Upper lobe of left lung (tissue), 6 donors: ENCODE data around the gene UQCRC2. TPM values are rescaled to one million over a fixed set of nuclear protein-coding genes. Genes with fewer than 3 reads are reported as not detected.

Experiments used
- ATAC-seq, 2 donors: fragments of 200-7000 bp; cut with Tn5 transposase; one replicate each; pipeline ENCODE4 v1.9.1; 2022; ENCODE audit warnings: mild to moderate bottlenecking in 2 of 2, moderate library complexity in 2 of 2; ENCODE audit not compliant: low FRiP score in 2 of 2
- DNase-seq, 2 donors: peaks; one replicate each; pipeline ENCODE4 v3.0.0-alpha.2; 2019 to 2020
- H3K27ac ChIP-seq, 4 donors: fragments of 200-600 bp; sonication (generic); one replicate each; pipeline ENCODE4 v1.5.1; 2016 to 2019
- H3K27me3 ChIP-seq, 4 donors: fragments of 200-600 bp; sonication (generic); one replicate each; pipeline ENCODE4 v1.5.1; 2017 to 2019
- H3K36me3 ChIP-seq, 4 donors: fragments of 200-600 bp; sonication (generic); one replicate each; pipeline ENCODE4 v1.5.1; 2016 to 2019
- H3K4me1 ChIP-seq, 4 donors: fragments of 200-600 bp; sonication (generic); one replicate each; pipeline ENCODE4 v1.5.1; 2018 to 2019
- H3K4me3 ChIP-seq, 4 donors: fragments of 200-600 bp; sonication (generic); one replicate each; pipeline ENCODE4 v1.5.1; 2017 to 2019; ENCODE audit warnings: mild to moderate bottlenecking in 2 of 4, moderate library complexity in 1 of 4
- H3K9me3 ChIP-seq, 4 donors: fragments of 200-600 bp; sonication (generic); one replicate each; pipeline ENCODE4 v1.5.1; 2018 to 2019
- EP300 ChIP-seq, 4 donors: sonication (generic); formaldehyde crosslinking; IDR thresholded peaks; one replicate each; pipeline ENCODE4 v1.5.1; 2017; ENCODE audit warnings: antibody characterized with exemption in 4 of 4, control low read depth in 2 of 4
- POLR2A ChIP-seq, 4 donors: fragments of 450-650 bp; IDR thresholded peaks; one replicate each; pipeline ENCODE4 v1.5.1; 2016 to 2017; ENCODE audit warnings: antibody characterized with exemption in 4 of 4, mild to moderate bottlenecking in 2 of 4
- POLR2AphosphoS5 ChIP-seq, 2 donors: sonication (generic); formaldehyde crosslinking; IDR thresholded peaks; one replicate each; pipeline ENCODE4 v1.5.1; 2017; ENCODE audit warnings: antibody characterized with exemption in 2 of 2
- WGBS, 2 donors: methylation state at CpG; one replicate each; pipeline ENCODE4 v1.1.5; 2017 to 2018; 5-methylcytosine and 5-hydroxymethylcytosine counted together
- total RNA-seq, 6 donors: library from RNA; depleted of rRNA in 4 of 6; stranded (reverse); fragments of >200 nt in 4 of 6; gene quantifications; one replicate each; pipeline versions ENCODE4 v1.1.0 to v1.2.1, GENCODE V29; 2016 to 2021
- TF ChIP-seq, protein P1 (sequence below), 6 experiments: fragments of 450-650 bp in 4 of 6; fragments of 200-600 bp in 2 of 6; sonication (generic) in 2 of 6; IDR thresholded peaks; one replicate each; pipeline ENCODE4 v1.5.1; 2016 to 2019; ENCODE audit warnings: antibody characterized with exemption in 6 of 6
- donor health status: DM: no; HTN: no; CAD: no; lungs with moderate emphysema.
- donor health status: DM: no; HTN: yes; CAD: no; lungs with severe emphysema.

UQCRC2 gene
- total RNA-seq, 6 donors from 2014 or later = 119 to 252 (median 155) TPM

DNA sequence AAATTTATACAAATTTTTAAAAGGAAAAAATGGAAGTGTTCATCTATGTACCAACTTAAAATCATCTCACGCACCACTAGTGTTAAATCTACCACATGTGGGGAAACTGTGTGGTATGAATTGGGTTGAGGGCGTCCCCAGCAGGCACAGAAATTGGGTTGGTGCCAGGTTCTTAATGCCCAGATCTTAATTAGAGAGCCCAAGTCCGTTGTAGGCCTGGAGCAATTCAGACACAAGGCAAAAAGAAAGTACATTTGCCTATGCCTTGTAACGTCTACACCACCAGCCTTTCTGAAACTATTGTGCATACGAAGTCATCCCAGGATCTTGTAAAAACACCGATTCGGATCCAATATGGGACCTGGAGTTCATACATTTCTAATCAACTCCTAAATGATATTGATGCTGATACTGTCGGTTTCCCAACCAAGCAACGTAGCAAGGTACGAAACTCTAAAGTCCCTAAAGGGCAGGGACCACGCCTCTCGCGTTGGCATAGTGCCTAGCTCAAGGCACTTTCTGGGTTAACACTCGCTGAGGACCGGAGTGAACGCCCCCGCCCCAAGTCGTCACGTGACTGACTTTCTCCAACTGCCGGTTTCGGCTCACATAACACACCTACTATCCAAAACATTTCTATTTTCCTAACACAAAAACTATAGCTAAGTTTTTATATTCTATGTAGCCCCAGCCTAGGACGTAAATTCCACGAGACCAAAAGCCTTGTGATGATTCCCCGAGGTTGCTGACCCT, 945 bp upstream of the UQCRC2 start:
- peak overlapping the region; percentile 91 to 96 (median 94) for H3K27ac ChIP-seq
- TF ChIP-seq EP300 (IDR thresholded peaks at IDR 0.05) (no peak), POLR2A (IDR thresholded peaks at IDR 0.05) (no peak)

DNA sequence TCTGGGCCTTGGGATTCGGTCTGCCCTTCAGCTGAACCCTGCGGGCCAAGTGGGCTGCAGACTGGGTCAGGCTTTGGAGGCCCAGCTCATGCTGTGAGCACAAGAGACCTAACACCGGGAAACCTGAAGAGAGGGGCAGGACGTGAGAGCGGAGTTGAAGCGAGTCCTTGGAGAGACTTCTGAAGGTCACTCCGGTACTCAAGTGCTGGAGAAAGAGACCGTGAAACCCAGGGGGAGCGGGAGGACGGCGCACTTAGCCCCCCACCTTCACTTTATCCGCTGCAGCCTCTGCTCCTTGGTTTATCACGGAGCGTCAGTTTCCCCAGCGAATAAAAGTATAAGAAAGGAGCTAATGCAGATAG, 361 bp downstream of the UQCRC2 start:
- Histone ChIP-seq H3K36me3 (peaks cover 11 to 28% (median 16%) of the 10 kb centered on the region in 4 donors), H3K4me3 (peak overlapping the region; percentile 74 to 95 (median 80)), H3K27me3 (no peaks in the 10 kb centered on the region), H3K9me3 (no peaks in the 10 kb centered on the region), H3K27ac (peak overlapping the region; percentile 91 to 96 (median 94)), H3K4me1 (peaks cover 27 to 42% (median 35%) of the 10 kb centered on the region in 4 donors)
- DNase-seq (peak in 1 of 2 donors; percentile 61), ATAC-seq (peak; percentile 27 to 54)
- TF ChIP-seq POLR2A (IDR thresholded peaks at IDR 0.05) (no peak), POLR2AphosphoS5 (IDR thresholded peaks at IDR 0.05) (no peak), EP300 (IDR thresholded peaks at IDR 0.05) (no peak)
- TF ChIP-seq, protein P1, sequence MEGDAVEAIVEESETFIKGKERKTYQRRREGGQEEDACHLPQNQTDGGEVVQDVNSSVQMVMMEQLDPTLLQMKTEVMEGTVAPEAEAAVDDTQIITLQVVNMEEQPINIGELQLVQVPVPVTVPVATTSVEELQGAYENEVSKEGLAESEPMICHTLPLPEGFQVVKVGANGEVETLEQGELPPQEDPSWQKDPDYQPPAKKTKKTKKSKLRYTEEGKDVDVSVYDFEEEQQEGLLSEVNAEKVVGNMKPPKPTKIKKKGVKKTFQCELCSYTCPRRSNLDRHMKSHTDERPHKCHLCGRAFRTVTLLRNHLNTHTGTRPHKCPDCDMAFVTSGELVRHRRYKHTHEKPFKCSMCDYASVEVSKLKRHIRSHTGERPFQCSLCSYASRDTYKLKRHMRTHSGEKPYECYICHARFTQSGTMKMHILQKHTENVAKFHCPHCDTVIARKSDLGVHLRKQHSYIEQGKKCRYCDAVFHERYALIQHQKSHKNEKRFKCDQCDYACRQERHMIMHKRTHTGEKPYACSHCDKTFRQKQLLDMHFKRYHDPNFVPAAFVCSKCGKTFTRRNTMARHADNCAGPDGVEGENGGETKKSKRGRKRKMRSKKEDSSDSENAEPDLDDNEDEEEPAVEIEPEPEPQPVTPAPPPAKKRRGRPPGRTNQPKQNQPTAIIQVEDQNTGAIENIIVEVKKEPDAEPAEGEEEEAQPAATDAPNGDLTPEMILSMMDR (IDR thresholded peaks at IDR 0.05) = no peak
- WGBS, 2 donors = 0 to 1% methylated on average over 2 to 15 of the region's 15 CpGs

More for the DNA sequence above, 945 bp upstream of the UQCRC2 start:
- peak overlapping the region; percentile 74 to 97 (median 80) for H3K4me3 ChIP-seq
- H3K27me3 ChIP-seq = no peaks in the 10 kb centered on the region
- 2 to 4% methylated on average over 24 of the region's 24 CpGs for WGBS, 2 donors
- peaks cover 2 to 15% (median 4%) of the 10 kb centered on the region in 4 donors for H3K36me3 ChIP-seq
- DNase-seq (peak in 1 of 2 donors; percentile 79), ATAC-seq (peak; percentile 81 to 86)
- H3K9me3 ChIP-seq = no peaks in the 10 kb centered on the region
- H3K4me1 ChIP-seq = peaks cover 27 to 39% (median 35%) of the 10 kb centered on the region in 4 donors

DNA sequence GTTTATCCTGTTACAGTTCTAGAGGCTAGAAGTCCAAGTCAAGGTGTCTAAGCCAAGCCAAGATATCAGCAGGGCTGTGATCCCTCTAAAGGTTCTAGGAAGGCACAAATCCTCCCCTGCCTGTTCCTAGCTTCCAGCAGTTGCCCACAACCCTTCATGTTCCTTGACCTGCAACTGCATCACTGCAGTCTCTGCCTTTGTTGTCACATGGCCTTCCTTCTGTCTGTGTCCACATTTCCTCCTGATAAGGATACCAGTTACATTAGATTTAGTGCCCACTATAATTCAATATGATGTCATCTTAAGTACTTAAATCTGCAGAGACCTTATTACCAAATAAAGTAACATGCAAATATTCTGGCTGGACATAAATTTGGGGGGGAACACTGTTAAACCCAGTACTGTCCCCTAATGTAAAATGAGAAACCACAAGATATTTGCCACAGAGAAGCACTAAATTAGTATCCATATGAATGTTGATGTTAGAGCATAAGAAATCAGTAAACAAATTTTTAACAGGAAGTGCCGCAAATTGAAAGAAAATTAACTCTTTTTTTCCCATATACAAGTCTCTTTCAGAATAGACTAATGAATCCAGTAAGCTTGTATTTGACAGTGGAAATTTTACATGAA, 4.7 kb downstream of the UQCRC2 start:
- Histone ChIP-seq H3K36me3 (peaks cover 46 to 71% (median 53%) of the 10 kb centered on the region in 4 donors), H3K4me3 (no peak overlapping the region), H3K9me3 (no peaks in the 10 kb centered on the region), H3K27me3 (no peaks in the 10 kb centered on the region), H3K27ac (no peak overlapping the region), H3K4me1 (peaks cover 13 to 19% (median 16%) of the 10 kb centered on the region in 4 donors)
- WGBS, 2 donors = 46 to 52% methylated on average over 1 of the region's 1 CpG
- no peak for DNase-seq
- no peak for ATAC-seq
- TF ChIP-seq, protein P1 (IDR thresholded peaks at IDR 0.05) = no peak
- no peak for TF ChIP-seq EP300 (IDR thresholded peaks at IDR 0.05)
- TF ChIP-seq POLR2A (IDR thresholded peaks at IDR 0.05) = no peak
- TF ChIP-seq POLR2AphosphoS5 (IDR thresholded peaks at IDR 0.05) = no peak

DNA sequence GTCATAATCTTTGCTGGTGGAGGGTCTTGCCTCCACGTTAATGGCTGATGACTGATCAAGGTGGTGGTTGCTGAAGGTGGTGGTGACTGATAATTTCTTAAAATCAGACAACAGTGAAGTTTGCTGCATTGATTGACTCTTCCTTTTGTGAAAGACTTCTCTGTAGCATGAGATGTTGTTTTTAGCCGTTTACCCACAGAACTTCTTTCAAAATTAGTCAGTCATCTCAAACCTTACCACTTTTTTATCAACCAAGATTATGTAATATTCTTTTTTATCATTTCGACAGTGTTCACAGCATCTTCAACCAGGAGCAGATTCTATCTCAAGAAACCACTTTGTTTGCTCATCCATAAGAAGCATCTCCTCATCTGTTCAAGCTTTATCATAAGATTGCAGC, 5.9 kb downstream of the UQCRC2 start:
- Histone ChIP-seq H3K27me3 (no peaks in the 10 kb centered on the region), H3K36me3 (peaks cover 58 to 83% (median 65%) of the 10 kb centered on the region in 4 donors), H3K4me3 (no peak overlapping the region), H3K4me1 (peaks cover 12 to 14% (median 13%) of the 10 kb centered on the region in 4 donors), H3K9me3 (no peaks in the 10 kb centered on the region), H3K27ac (no peak overlapping the region)
- ATAC-seq (no peak), DNase-seq (no peak)
- no peak for TF ChIP-seq POLR2AphosphoS5 (IDR thresholded peaks at IDR 0.05)
- no peak for TF ChIP-seq EP300 (IDR thresholded peaks at IDR 0.05)
- no peak for TF ChIP-seq POLR2A (IDR thresholded peaks at IDR 0.05)
- TF ChIP-seq, protein P1 (IDR thresholded peaks at IDR 0.05) = no peak
- 79 to 82% methylated on average over 3 of the region's 3 CpGs for WGBS, 2 donors

DNA sequence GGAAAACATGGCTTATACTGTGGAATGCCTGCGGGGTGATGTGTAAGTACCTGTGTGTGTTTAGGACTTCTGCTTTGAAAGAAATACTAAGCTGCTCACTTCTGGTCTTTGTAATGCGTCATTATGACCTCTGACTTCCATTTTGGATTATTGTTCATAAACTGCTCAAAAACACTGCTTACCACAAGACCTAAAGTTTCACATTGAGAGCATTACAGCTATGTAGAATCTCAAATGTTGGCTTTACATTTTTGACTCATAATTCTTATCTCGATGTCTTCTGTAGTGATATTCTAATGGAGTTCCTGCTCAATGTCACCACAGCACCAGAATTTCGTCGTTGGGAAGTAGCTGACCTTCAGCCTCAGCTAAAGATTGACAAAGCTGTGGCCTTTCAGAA, 9.3 kb downstream of the UQCRC2 start:
- WGBS, 2 donors = 86 to 93% methylated on average over 5 of the region's 5 CpGs
- ATAC-seq = no peak

More for the DNA sequence above, 9.3 kb downstream of the UQCRC2 start:
- Histone ChIP-seq H3K9me3 (no peaks in the 10 kb centered on the region), H3K36me3 (peaks cover 79 to 100% (median 90%) of the 10 kb centered on the region in 4 donors), H3K4me1 (peaks cover 0 to 2% (median 0%) of the 10 kb centered on the region in 4 donors), H3K4me3 (no peak overlapping the region), H3K27me3 (no peaks in the 10 kb centered on the region), H3K27ac (no peak overlapping the region)
- DNase-seq = no peak
- TF ChIP-seq EP300 (IDR thresholded peaks at IDR 0.05) (no peak), POLR2A (IDR thresholded peaks at IDR 0.05) (no peak), POLR2AphosphoS5 (IDR thresholded peaks at IDR 0.05) (no peak)
- TF ChIP-seq, protein P1 (IDR thresholded peaks at IDR 0.05) = no peak
